Activated naive CD4-positive, alpha-beta T cell treated with anti-CD3 and anti-CD28 coated beads, Interleukin-2, amount 10 ng/mL, durations not matched to agents 7 days and 5 days (primary cell): ENCODE results near the gene MGA.

Experiments used
- CTCF ChIA-PET: fragments of 350-600 bp; sonication (Branson Sonifier 250); formaldehyde crosslinking; loops from one replicate; lab custom pipeline; 2021; ENCODE audit warnings: antibody characterized with exemption; lab: Charles Lee
- DNase-seq: peaks from one replicate; pipeline ENCODE4 v3.0.0-alpha.2; 2020
- H3K27ac Mint-ChIP-seq: one replicate; pipeline ENCODE4 v1.8.0; 2021; ENCODE audit warnings: mild to moderate bottlenecking, moderate library complexity, mixed read lengths
- H3K27me3 Mint-ChIP-seq: one replicate; pipeline ENCODE4 v1.8.0; 2021; ENCODE audit warnings: mild to moderate bottlenecking, mixed read lengths
- H3K36me3 Mint-ChIP-seq: one replicate; pipeline ENCODE4 v1.8.0; 2021; ENCODE audit warnings: mixed read lengths
- H3K4me1 Mint-ChIP-seq: one replicate; pipeline ENCODE4 v1.8.0; 2021; ENCODE audit warnings: mixed read lengths
- H3K4me3 Mint-ChIP-seq: one replicate; pipeline ENCODE4 v1.8.0; 2021; ENCODE audit warnings: mild to moderate bottlenecking, moderate library complexity, mixed read lengths
- H3K9me3 Mint-ChIP-seq: one replicate; pipeline ENCODE4 v1.8.0; 2021; ENCODE audit warnings: mixed read lengths

MGA gene

GRCh38 chr15:41814534-41814933, 154.3 kb downstream of the MGA start:
- Mint-ChIP-seq H3K27me3 (no peaks in the 10 kb centered on the region), H3K9me3 (no peaks in the 10 kb centered on the region), H3K4me1 (peaks cover 26% of the 10 kb centered on the region), H3K36me3 (peaks cover 26% of the 10 kb centered on the region), H3K27ac (no peak overlapping the region), H3K4me3 (no peak overlapping the region)
- CTCF ChIA-PET: interaction anchor here (1.4 to 10.1 kb wide), 2 partner anchors 17 to 42 kb away, joined by 4 to 253 read pairs; partner anchors contain the start of gene MAPKBP1
- DNase-seq: no peak

- H3K4me3 Mint-ChIP-seq: no peak overlapping the region
- H3K9me3 Mint-ChIP-seq: no peaks in the 10 kb centered on the region
- H3K27me3 Mint-ChIP-seq: no peaks in the 10 kb centered on the region
- DNase-seq: no peak
- CTCF ChIA-PET: no interaction called here
- peaks cover 7% of the 10 kb centered on the region for H3K4me1 Mint-ChIP-seq
- H3K27ac Mint-ChIP-seq: no peak overlapping the region
- H3K36me3 Mint-ChIP-seq: peaks cover 33% of the 10 kb centered on the region
These were observed 156.6 kb downstream of the MGA start for GRCh38 chr15:41816788-41817187.

GRCh38 chr15:41817327-41817726, 157.1 kb downstream of the MGA start:
- Mint-ChIP-seq H3K27ac (no peak overlapping the region), H3K4me3 (no peak overlapping the region), H3K27me3 (no peaks in the 10 kb centered on the region), H3K4me1 (peaks cover 2% of the 10 kb centered on the region), H3K36me3 (peaks cover 31% of the 10 kb centered on the region), H3K9me3 (no peaks in the 10 kb centered on the region)
- no peak for DNase-seq
- CTCF ChIA-PET: interaction anchor here (1.7 to 1.8 kb wide), 2 partner anchors 44 to 122 kb away, joined by 6 read pairs; no protein-coding TSS in a partner anchor

- Mint-ChIP-seq H3K4me1 (no peaks in the 10 kb centered on the region), H3K27me3 (no peaks in the 10 kb centered on the region), H3K36me3 (peaks cover 34% of the 10 kb centered on the region), H3K27ac (no peak overlapping the region), H3K4me3 (no peak overlapping the region), H3K9me3 (no peaks in the 10 kb centered on the region)
- CTCF ChIA-PET: interaction anchor here (1.1 to 1.8 kb wide), 3 partner anchors 45 to 266 kb away, joined by 3 to 6 read pairs (median 6); no protein-coding TSS in a partner anchor
- DNase-seq: no peak
These were observed 157.6 kb downstream of the MGA start for GRCh38 chr15:41817781-41818180.

- no peaks in the 10 kb centered on the region for H3K27me3 Mint-ChIP-seq
- CTCF ChIA-PET: interaction anchor here (1.0 to 2.7 kb wide), 3 partner anchors 8 to 228 kb away, joined by 3 to 13 read pairs (median 8); partner anchors contain the start of gene MAPKBP1
- H3K27ac Mint-ChIP-seq: peak overlapping the region; percentile 72
- no peaks in the 10 kb centered on the region for H3K4me1 Mint-ChIP-seq
- H3K36me3 Mint-ChIP-seq: peaks cover 32% of the 10 kb centered on the region
- no peak for DNase-seq
- H3K9me3 Mint-ChIP-seq: no peaks in the 10 kb centered on the region
- no peak overlapping the region for H3K4me3 Mint-ChIP-seq
These were observed 159.3 kb downstream of the MGA start for GRCh38 chr15:41819455-41820050.

GRCh38 chr15:41820791-41821423, 160.7 kb downstream of the MGA start:
- DNase-seq: no peak
- CTCF ChIA-PET: interaction anchor here (1.0 to 2.7 kb wide), 4 partner anchors 10 to 230 kb away, joined by 3 to 13 read pairs (median 6); partner anchors contain the start of gene MAPKBP1
- Mint-ChIP-seq H3K9me3 (no peaks in the 10 kb centered on the region), H3K4me1 (no peaks in the 10 kb centered on the region), H3K27ac (no peak overlapping the region), H3K4me3 (no peak overlapping the region), H3K36me3 (peaks cover 32% of the 10 kb centered on the region), H3K27me3 (no peaks in the 10 kb centered on the region)

GRCh38 chr15:41821831-41822230, 161.6 kb downstream of the MGA start:
- DNase-seq: no peak
- H3K4me1 Mint-ChIP-seq: peaks cover 4% of the 10 kb centered on the region
- no peak overlapping the region for H3K4me3 Mint-ChIP-seq
- peaks cover 32% of the 10 kb centered on the region for H3K36me3 Mint-ChIP-seq
- CTCF ChIA-PET: interaction anchor here (1.2 to 2.7 kb wide), 2 partner anchors 11 to 83 kb away, joined by 4 to 13 read pairs; no protein-coding TSS in a partner anchor
- no peak overlapping the region for H3K27ac Mint-ChIP-seq
- no peaks in the 10 kb centered on the region for H3K9me3 Mint-ChIP-seq
- H3K27me3 Mint-ChIP-seq: peaks cover 4% of the 10 kb centered on the region

GRCh38 chr15:41822471-41822870, 162.3 kb downstream of the MGA start:
- Mint-ChIP-seq H3K4me1 (peaks cover 5% of the 10 kb centered on the region), H3K4me3 (no peak overlapping the region), H3K9me3 (no peaks in the 10 kb centered on the region), H3K27me3 (peaks cover 4% of the 10 kb centered on the region), H3K27ac (no peak overlapping the region), H3K36me3 (peaks cover 26% of the 10 kb centered on the region)
- no peak for DNase-seq
- CTCF ChIA-PET: interaction anchor here (2.7 kb wide), 1 partner anchor 11 kb away, joined by 13 read pairs; no protein-coding TSS in a partner anchor
